NCI-H2107 (cell line): ENCODE results near the gene HMGCS2.
A peak's percentile ranks its signal among the peaks of the same experiment; 100 is the strongest.

Experiments used
- DNase-seq: peaks from one replicate; lab custom pipeline; 2025; lab: John Stamatoyannopoulos, UW

Gene HMGCS2

DNA sequence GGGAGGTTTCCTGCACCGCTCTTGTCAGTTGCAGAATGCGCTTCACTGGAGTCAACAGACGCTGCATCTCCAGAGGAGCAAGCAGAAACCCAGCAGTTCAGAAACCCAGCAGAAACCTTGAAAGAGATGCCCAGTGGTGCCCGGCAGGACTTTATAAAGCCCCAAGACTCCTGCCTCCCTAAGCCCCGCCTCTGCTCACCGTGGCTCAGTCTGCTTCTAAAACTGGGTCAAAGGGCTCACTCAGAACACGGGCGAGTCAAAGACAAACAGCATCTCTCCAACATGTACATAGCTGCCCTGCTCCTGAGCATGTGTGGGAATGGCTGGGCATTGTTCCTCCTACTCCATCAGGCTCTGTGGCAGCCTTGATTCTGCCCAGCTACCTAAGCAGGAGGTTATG, at the start of gene HMGCS2:
HMGCS2 (minus strand) TSS at position 128 of the 400 bp plus-strand sequence; CDS start at position 67, 61 bp downstream.
- DNase-seq = no peak

DNA sequence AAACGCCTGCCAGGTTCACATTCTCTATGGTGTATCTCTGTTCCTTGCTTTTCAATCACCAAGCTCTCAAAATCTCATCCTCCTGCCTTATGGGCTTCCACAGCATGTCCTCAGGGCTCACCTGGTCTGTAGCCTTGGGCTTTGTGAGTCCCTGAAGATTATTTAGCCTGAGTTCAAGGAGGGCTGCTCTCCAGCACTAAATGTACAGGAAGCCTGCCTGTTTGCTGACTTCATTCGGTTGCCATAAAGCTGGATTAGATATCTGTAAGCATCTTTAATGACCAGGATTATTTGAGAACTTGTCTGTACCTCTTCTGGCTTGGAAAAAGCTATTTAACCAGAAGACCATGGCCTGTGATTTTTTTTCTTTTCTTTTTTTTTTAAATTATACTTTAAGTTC, 49.5 kb upstream of the HMGCS2 start:
- no peak for DNase-seq

DNA sequence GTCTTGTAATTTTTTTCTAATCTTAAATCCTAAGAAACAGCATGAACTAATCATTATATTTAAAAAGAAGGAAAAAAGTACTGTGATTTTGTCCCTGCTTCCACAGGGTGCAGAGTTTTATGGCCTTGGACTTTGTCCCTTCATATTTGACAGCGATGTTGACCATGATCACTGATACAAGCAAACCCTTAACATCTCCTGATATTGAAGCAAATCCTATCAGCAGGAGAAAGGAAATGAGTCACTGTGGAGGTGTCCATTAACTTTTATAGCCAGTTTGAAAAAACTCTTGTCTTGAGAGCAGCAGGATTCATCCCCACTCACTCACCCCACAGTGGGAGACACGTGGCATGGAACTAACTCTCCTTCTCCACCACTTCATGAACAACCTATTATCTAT, 47.7 kb upstream of the HMGCS2 start:
- no peak for DNase-seq

DNA sequence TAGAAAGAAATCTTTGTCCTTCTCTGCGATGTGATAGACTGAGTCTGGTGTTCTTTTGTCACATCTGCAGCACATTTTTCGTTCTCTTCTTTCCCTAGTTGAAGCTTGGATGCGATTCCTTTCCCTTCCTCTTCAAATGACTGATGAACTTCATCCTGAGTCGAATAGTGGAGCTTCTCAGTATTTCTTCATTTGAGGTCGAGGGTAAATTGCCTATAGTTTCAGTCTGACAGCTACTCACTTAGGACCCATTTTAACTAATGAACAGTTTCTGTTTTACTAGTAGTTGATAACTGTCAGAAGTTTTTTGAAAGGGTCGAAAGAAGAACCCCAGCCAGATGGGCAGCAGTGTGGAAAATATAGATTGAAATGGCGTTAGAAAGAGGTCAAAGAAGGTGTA, 47.2 kb upstream of the HMGCS2 start:
- no peak for DNase-seq

DNA sequence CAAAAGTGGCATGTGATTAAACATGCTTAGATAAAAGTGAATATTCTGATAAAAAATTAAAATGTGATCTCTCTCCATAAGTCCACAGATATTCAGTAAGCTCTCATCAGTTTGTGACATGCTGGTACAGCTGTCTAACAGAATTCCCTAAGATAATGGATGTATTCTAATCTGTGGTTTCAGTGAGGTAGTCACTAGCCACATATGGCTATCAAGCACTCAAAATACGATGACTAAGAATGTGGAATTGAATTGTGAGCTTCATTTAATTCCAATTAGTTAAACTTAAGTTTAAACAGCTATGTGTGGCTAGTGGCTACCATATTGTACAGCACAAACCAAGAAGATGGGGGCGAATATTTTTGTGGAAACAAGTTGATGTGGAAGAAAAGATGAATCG, 46.7 kb upstream of the HMGCS2 start:
- DNase-seq = no peak

DNA sequence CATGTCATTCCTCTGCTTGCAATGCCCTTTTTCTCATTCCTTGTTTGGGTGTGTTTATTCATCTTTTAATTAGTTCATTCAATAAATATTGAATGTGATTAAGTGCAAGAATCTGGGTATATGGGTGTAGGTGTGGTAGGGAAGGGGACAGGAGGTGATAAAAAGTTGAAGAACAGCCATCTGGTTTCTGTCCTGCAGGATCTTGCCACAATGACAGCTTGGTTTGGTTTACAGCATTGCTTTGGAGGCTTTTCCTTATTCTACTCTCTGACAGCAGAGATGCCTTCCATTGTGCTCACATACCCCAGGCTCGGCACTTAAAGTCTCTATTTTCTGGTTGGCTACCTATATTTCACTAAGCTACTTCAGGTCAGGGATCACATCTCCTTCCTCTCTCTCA, 45.6 kb upstream of the HMGCS2 start:
- DNase-seq = no peak

DNA sequence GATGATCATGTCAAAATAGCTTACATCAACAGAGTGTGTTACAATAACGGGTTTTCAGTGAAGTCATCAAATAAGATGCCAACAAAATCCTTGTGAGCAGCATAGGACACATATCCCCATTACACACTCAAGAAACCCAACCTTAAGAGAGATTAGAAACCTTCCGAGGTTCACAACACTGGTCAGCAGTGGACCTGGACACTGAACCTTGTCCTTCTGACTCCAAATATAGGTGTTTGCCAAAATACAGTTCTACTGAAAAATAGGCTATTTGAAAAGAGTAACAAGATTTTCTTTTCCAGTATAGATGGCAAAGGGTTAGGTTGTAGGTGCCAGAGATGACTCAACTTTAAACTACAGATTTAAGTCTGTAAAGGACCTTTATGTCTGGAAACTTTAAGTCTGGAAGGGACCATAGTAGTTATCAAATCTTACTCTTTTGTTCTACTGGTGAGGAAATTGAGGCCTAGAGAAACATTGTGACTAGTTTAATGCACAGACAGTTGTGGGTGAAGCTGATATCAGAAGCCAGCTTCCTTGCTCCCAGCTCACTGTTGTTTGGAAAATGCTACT, 43.4 kb upstream of the HMGCS2 start:
- DNase-seq = no peak

DNA sequence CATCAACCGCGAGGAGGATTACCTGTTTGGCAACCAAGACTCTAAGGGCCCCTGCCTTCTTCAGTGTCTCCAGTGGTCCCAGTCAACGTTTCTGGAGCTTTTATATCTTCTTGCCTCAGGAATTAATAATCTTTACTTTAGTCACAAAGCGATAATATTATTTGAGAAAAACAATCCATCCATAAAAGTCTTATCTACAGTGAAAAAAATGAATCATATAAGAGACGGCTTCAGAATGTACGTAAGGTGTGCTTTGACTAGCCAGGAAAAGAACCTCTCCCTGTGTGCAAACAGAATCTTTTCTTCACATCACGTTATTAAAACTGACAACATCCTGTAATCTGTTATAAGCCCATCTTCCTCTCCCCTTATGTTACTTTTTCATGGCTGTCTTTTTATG, 42.7 kb upstream of the HMGCS2 start, which contains the start of gene REG4:
REG4 (minus strand) TSS at position 74 of the 400 bp plus-strand sequence. CDS start 2,691 bp downstream, outside the sequence.
- DNase-seq = no peak

DNA sequence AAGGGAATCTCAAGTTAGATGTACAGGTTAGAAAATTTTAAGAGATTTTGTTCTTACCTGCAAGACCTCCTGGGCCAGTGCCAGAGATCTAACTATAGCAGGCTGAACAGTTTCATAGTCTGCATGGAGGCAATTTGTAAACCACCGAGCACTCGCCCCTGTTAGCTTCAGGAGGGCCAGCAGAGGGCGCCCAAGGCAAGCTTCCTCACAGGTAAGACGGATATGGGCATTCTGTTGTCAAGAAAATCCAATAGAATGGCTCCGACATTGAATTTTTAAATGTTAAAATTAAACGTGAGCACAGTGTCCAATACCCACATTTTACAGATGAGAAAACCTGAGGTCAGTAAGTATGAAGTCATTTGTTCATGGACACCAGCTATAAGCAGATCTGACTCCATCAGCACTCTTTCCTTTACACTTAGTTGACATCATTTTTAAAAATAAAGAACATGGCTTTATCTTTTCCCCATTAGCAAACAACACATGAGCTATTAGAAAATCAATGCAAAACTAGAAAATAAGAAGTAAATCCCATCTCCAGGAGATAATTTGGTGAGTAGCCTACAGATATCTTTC, 40.4 kb upstream of the HMGCS2 start:
- DNase-seq = peak; percentile 38

DNA sequence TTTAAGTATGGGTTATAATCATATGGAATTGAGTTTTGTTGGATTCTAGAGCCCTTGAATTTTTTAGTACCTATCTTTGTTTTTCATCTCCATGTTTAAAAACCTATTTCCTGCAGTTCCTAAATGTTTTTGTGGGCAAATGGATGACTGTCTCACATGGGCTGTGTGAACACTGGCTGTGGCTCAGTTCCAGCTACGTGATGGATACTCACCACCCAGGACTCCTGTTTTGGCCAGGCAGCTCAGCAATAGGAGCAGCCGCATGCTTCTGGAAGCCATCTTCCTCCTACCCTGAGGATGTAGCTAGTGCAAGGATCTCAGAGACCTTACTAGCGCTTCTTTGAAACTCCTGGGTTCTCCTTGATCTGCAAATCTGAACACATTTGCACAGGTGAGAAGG, 39.8 kb upstream of the HMGCS2 start:
- DNase-seq = no peak

DNA sequence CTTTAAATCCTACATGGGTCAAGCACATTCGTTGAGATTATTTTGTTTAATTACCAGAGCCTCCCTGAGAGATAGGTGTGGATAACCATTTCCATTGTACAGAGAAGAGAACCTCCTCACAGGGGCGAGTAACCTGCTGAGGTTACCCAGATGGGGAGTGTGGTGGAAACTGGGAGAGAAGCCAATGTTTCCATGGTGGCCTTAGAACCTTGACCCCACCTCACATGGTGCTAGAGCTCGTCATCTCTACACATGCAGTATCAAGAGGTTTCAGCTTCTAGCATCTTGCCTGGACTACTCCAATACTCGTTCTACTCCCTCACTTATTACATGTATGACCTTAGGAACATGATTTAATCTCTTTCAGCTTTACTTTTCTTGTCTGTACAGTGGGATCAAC, 37.8 kb upstream of the HMGCS2 start:
- no peak for DNase-seq

DNA sequence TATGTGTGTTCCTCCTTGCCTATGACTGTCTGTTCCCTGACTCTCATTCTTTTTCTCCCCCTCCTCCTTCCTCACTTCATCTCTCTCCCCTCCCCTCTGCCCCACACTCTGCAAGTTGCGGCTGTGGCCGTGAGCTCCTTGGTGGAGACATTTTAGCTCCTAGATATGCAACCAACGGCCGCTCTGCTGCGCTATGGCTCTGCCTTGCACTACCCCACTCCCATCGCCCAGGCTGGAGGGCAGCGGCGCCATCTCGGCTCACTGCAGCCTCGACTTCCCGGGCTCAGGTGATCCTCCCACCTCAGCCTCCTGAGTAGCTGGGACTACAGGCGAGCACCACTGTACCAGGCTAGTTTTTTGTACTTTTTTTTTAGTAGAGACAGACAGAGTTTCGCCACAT, 37.0 kb upstream of the HMGCS2 start:
- DNase-seq = no peak

DNA sequence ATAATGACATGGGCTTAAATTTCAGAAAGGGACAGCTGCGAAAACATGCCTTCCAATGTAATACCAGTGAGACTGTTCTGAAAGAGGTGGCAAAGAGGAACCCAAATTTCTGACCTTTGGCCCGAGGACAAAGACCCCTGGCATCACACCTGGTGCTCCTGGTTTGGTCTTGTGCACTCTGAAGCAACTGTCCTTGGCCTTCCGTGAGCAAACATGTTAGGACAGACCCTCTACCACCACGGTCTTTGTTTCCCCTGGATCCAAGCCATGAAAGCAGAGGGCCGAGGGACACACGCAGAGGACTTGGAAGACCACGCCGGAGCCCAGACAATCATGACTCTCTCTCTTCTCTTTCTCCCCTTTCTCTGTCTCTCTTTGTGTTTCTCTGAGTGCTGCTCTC, 36.5 kb upstream of the HMGCS2 start:
- no peak for DNase-seq

DNA sequence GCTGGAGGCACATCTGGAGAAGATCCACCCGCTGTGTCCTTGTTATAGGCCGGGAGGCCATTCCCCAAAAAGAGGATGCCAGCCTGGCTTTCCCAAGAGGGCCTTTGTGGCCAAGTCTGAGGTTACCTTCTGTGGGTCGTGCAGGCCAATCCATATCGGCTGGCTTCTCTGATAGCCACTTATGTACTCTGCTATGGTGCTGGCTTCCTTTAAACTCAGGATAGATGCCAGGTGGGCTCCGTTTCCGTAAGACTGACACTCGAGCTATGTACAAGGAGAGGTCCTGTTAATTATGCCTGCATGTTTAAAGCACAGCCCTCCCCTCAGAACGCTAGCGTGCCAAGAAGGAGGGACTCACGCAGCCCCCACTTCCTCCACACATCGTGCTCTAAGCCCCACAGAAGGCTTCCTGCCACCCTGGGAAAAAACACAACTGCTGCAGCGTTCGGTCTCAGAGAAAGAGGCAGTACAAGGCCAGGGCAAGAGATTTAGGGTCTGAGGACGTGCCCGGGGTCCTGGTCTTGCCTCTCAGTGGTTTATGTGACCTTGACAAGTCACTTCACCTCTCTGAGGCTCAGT, 31.0 kb upstream of the HMGCS2 start:
- DNase-seq = no peak

DNA sequence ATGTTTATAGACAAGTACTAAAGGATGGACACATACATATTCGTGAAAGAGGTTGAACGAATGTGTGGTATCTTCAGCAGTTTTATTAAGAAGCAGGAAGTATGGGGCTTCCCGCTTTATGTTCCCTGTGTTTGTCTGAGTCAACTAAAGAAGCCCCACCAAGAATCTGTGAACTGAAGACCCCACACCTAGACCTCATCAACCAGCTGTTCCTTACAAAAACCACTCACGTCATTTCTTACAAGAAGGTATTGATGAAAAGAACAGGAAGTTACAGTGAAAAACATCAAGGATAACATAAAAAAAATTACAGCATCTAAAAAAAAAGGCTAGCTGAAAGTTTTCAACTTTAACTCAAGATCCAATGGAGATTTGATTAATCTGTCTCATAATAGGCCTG, 30.3 kb upstream of the HMGCS2 start:
- no peak for DNase-seq

DNA sequence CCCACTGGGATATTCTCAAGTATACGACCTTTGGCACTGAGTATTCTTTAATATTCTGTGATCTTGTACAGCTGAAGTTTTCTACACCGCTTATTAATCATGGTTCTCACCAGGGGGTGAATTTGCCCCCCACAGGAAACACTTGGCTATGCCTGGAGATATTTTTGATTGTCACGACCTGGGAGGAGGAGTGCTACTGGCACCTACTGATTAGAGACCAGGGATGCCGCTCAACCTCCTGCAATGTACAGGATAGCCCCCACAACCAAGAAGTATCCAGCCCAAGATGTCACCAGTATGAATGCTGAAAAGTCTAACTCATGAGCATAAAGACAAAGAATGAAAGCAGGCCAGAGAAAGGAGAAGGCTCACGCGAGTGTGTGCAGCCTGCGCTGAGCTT, 28.9 kb upstream of the HMGCS2 start:
- no peak for DNase-seq

DNA sequence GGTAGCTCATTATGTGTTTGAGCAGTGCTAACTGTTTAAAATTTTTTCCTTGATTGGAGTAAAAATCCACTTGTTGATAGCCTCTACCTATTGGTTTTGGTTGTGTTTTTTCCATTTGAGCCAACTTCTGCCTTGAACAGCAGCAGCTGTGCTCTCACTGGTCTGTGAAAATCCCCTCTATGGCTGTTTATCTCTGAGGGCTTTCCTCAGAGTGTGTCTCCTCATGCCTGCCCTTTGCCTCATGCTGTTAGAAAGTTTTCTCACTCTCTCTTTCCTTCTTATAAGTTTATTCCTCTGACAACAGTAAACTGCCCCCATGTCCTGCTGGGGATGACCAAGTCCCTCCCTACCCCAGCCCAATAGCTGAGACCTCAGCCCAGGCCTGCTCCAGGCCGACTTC, 28.5 kb upstream of the HMGCS2 start:
- no peak for DNase-seq

DNA sequence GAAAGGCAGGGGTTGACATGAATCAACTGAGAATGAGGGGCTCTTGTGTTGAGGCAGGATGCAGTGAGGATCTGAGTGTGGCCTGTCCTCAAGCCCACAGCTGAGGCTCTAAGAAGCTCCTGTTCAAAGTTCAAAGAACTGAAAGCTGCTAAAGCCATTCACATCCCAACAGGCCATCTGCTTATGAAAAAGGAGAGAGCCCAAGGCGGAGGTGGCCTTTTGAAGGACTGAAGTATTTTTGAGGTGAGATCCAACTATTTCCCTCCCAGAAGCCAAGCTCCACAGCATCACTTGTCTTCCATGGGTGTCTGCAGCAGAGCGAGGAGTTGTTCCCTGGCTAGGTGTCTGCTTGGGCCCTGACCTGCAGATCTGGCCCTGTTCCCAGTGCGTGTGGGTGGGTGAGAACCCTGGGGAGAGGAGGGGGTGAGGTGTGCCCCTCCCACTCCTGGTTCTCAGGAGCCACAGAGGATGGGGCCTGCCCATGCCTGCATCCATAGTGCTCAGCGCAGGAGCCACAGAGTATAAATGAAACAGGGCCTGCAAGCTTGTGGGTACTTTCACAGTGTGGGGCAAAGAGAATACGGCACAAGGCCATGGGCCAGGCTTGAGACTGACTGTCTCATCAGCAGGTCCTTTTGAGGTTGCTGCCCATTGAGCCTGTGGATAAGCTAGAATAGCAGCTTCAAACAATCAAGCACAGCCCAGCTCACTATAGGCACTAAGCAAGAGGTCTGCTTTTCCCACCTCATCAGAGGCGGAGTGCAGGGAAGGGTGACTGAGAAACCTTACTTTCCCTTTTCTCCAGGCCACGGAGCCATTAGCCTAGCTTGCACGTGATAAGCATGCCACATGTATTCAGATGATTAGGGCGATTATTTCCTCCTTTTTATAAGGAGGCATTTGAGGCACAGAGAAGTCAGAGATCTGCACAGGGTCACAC, 26.8 kb upstream of the HMGCS2 start:
- DNase-seq = no peak

DNA sequence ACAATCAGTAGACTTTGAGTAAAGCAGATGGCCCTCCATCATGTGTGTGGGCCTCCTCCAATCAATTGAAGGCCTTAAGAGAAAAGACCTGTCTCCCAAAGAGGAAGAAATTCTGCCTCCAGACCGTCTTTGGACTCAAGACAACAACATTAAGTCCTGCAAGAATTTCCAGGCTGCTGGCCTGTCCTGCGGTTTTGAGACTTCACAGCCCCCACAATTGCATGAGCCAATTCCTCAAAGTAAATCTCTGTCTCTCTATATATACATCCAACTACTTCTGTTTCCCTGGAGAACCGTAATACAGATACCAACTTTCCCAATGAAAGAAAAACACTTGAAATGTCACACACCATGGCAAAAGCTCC, 26.2 kb upstream of the HMGCS2 start:
- no peak for DNase-seq

DNA sequence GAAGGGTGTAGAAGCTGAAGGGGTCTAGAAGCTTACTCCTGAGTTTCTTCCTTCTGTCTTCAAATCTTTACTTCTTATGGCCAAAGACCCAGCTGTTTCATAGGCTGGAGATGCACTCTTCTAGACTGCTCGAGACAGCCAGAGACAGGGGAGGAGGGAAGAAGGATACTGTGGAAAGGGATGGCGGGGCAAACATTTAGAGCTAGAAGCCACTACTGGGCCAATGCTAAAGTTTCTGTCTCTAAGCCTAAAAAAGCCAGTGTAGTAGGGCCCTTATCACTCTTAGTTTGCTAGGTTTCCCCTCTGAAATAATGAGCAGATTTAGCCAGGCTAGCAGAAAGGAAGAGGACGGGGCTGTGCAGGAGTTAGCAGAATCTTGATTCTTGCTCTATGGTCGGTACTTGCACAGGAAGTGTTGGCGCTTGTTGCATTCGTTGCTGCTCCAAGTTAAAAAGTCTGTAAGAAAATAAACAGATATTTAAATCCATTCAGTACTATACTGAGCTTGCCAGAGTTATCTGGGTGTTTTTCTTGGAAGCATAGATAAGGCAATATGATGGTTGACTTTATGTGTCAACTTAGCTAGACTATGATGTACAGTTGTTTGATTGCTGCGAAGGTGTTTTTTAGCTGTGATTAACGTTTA, 25.6 kb upstream of the HMGCS2 start:
- DNase-seq = no peak

DNA sequence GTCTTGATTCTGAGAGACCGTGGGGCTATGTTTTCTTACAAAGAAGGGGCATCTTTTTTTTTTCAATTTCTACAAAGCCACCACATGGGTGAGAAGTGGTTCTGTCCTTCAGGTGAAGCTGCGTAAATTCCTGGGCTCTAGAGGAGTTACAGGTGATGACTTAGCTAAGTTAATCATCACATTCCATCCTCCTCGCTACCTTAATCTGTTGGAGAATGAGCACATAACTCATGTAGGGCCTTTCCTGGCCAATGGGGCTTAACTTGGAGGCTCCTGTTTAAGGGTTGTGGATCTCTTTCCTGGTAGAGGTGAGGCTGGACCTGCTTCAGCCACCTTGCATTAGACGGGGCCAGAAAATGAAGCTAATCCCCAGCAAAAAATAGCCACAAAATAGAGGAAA, 22.7 kb upstream of the HMGCS2 start:
- DNase-seq = no peak

DNA sequence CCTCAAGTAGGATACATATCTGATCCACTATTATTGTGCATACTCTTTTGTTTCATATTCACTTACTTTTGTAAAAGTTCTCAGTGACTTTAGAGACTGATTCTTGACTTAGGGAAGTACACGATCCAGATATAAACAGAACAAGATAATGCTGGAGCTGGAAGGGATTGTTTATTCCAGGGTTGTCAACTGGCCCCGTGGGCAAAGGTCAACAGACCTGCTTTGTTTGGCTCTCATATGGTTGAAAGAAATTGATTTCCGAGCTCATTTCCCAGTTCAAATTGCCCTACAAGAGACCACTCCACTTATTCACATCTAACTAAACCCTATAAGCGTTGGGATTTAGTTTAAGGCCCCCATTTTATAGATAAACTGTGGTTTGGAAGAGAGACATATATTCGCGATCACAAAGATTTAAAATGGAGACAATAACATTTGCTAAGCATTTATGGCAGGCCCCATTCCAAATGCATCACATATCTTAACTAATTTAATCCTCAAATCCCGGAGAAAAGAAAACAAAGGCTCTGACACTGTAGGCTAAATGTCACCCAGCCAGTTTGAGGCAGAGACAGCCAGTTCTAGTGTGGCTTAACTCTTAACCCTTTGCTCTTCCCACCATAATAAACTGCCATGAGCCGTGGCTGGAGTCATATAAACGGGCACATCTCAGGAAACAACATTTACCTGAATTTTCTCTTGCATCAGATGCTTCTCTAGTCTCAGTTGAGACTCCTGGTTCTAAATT, 21.9 kb upstream of the HMGCS2 start:
- no peak for DNase-seq
